A549 (cell line): Measurements from ENCODE around the gene SMIM32.

Experiments
- BHLHE40 ChIP-seq: IDR thresholded peaks from 2 replicates; pipeline ENCODE4 v1.6.1; 2012; ENCODE audit warnings: low read depth, low read length, inconsistent platforms
- EP300 ChIP-seq, 2 experiments: fragments of >200 bp; sonication (Bioruptor Twin); formaldehyde crosslinking; IDR thresholded peaks; 2 replicates in 1 of 2; 3 replicates in 1 of 2; pipeline ENCODE4 v1.6.1; 2016 to 2017
- KDM1A ChIP-seq: fragments of 200-600 bp; sonication (generic); IDR thresholded peaks from 2 replicates; pipeline ENCODE4 v1.6.1; 2016; ENCODE audit warnings: low read depth, mild to moderate bottlenecking
- POLR2A ChIP-seq: IDR thresholded peaks from 2 replicates; pipeline ENCODE4 v1.6.1; 2012; ENCODE audit warnings: mild to moderate bottlenecking, low read length
- SMC3 ChIP-seq: fragments of >200 bp; sonication (Bioruptor Twin); formaldehyde crosslinking; IDR thresholded peaks from 3 replicates; pipeline ENCODE4 v1.6.1; 2018; ENCODE audit warnings: inconsistent platforms
- TF ChIP-seq, protein P1 (sequence below): fragments of >200 bp; sonication (Bioruptor Twin); formaldehyde crosslinking; IDR thresholded peaks from 3 replicates; pipeline ENCODE4 v1.5.1; 2016
- TF ChIP-seq, protein P2 (sequence below): fragments of 200-600 bp; sonication (generic); IDR thresholded peaks from 2 replicates; pipeline ENCODE4 v1.6.1; 2016; ENCODE audit warnings: antibody characterized with exemption, mild to moderate bottlenecking, moderate library complexity
- TF ChIP-seq, protein P3 (sequence below): IDR thresholded peaks from 2 replicates; pipeline ENCODE4 v1.6.1; 2012; ENCODE audit warnings: low read depth, borderline replicate concordance
- TF ChIP-seq, protein P4 (sequence below): fragments of 450-650 bp; IDR thresholded peaks from 2 replicates; pipeline ENCODE4 v1.6.1; 2014; ENCODE audit warnings: antibody characterized with exemption
- TF ChIP-seq, protein P5 (sequence below): IDR thresholded peaks from 2 replicates; pipeline ENCODE4 v1.6.1; 2012
- TF ChIP-seq, protein P6 (sequence below): fragments of 150-350 bp; IDR thresholded peaks from 2 replicates; pipeline ENCODE4 v1.6.1; 2014; ENCODE audit warnings: low read depth, mild to moderate bottlenecking, low read length

DNA sequence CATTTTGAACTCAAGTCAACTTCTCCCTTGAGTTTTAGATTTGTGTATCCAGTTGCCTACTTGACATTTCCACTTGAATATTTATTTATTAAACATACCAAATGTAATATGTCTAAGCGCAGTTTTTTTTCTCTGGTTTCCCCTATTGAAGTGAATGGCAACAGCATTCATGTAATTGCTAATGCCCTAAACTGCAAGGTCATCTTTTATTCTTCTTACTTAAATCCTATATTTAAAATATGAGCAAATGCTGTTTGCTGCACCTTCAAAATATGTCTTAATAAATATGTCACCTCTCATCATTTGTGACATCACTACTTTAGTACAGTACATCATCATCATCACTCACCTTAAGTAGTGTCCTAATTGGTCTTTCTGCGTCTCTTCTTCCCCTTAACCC lies 37.9 kb downstream of the SMIM32 start:
- TF ChIP-seq, protein P1, sequence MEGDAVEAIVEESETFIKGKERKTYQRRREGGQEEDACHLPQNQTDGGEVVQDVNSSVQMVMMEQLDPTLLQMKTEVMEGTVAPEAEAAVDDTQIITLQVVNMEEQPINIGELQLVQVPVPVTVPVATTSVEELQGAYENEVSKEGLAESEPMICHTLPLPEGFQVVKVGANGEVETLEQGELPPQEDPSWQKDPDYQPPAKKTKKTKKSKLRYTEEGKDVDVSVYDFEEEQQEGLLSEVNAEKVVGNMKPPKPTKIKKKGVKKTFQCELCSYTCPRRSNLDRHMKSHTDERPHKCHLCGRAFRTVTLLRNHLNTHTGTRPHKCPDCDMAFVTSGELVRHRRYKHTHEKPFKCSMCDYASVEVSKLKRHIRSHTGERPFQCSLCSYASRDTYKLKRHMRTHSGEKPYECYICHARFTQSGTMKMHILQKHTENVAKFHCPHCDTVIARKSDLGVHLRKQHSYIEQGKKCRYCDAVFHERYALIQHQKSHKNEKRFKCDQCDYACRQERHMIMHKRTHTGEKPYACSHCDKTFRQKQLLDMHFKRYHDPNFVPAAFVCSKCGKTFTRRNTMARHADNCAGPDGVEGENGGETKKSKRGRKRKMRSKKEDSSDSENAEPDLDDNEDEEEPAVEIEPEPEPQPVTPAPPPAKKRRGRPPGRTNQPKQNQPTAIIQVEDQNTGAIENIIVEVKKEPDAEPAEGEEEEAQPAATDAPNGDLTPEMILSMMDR: no peak
- TF ChIP-seq, protein P2, sequence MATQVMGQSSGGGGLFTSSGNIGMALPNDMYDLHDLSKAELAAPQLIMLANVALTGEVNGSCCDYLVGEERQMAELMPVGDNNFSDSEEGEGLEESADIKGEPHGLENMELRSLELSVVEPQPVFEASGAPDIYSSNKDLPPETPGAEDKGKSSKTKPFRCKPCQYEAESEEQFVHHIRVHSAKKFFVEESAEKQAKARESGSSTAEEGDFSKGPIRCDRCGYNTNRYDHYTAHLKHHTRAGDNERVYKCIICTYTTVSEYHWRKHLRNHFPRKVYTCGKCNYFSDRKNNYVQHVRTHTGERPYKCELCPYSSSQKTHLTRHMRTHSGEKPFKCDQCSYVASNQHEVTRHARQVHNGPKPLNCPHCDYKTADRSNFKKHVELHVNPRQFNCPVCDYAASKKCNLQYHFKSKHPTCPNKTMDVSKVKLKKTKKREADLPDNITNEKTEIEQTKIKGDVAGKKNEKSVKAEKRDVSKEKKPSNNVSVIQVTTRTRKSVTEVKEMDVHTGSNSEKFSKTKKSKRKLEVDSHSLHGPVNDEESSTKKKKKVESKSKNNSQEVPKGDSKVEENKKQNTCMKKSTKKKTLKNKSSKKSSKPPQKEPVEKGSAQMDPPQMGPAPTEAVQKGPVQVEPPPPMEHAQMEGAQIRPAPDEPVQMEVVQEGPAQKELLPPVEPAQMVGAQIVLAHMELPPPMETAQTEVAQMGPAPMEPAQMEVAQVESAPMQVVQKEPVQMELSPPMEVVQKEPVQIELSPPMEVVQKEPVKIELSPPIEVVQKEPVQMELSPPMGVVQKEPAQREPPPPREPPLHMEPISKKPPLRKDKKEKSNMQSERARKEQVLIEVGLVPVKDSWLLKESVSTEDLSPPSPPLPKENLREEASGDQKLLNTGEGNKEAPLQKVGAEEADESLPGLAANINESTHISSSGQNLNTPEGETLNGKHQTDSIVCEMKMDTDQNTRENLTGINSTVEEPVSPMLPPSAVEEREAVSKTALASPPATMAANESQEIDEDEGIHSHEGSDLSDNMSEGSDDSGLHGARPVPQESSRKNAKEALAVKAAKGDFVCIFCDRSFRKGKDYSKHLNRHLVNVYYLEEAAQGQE: no peak
- TF ChIP-seq, protein P3, sequence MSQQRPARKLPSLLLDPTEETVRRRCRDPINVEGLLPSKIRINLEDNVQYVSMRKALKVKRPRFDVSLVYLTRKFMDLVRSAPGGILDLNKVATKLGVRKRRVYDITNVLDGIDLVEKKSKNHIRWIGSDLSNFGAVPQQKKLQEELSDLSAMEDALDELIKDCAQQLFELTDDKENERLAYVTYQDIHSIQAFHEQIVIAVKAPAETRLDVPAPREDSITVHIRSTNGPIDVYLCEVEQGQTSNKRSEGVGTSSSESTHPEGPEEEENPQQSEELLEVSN: no peak
- TF ChIP-seq, protein P4, sequence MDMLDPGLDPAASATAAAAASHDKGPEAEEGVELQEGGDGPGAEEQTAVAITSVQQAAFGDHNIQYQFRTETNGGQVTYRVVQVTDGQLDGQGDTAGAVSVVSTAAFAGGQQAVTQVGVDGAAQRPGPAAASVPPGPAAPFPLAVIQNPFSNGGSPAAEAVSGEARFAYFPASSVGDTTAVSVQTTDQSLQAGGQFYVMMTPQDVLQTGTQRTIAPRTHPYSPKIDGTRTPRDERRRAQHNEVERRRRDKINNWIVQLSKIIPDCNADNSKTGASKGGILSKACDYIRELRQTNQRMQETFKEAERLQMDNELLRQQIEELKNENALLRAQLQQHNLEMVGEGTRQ: no peak
- TF ChIP-seq SMC3 (no peak), EP300 (IDR thresholded peaks at IDR 0.05) (no peak), KDM1A (no peak), BHLHE40 (no peak), POLR2A (no peak)
- TF ChIP-seq, protein P5, sequence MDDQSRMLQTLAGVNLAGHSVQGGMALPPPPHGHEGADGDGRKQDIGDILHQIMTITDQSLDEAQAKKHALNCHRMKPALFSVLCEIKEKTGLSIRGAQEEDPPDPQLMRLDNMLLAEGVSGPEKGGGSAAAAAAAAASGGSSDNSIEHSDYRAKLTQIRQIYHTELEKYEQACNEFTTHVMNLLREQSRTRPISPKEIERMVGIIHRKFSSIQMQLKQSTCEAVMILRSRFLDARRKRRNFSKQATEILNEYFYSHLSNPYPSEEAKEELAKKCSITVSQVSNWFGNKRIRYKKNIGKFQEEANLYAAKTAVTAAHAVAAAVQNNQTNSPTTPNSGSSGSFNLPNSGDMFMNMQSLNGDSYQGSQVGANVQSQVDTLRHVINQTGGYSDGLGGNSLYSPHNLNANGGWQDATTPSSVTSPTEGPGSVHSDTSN: no peak
- TF ChIP-seq, protein P6, sequence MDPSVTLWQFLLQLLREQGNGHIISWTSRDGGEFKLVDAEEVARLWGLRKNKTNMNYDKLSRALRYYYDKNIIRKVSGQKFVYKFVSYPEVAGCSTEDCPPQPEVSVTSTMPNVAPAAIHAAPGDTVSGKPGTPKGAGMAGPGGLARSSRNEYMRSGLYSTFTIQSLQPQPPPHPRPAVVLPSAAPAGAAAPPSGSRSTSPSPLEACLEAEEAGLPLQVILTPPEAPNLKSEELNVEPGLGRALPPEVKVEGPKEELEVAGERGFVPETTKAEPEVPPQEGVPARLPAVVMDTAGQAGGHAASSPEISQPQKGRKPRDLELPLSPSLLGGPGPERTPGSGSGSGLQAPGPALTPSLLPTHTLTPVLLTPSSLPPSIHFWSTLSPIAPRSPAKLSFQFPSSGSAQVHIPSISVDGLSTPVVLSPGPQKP: no peak
